Amniotic stem cell (primary cell): Measurements from ENCODE around the gene BCL7A.
"Not testable (repeated sequence)": the region's sequence is repeated elsewhere in the genome, so short reads cannot be mapped to it uniquely, and the experiment has no call there.

ENCODE experiments used
- DNase-seq: peaks from one replicate; lab custom pipeline; 2025; lab: John Stamatoyannopoulos, UW

Gene BCL7A

GRCh38 chr12:122021822-122022392 is at the start of gene BCL7A:
TSS of gene BCL7A (plus strand) at chr12:122021884. CDS start at chr12:122022092, 208 bp downstream.
- no peak for DNase-seq

DNA sequence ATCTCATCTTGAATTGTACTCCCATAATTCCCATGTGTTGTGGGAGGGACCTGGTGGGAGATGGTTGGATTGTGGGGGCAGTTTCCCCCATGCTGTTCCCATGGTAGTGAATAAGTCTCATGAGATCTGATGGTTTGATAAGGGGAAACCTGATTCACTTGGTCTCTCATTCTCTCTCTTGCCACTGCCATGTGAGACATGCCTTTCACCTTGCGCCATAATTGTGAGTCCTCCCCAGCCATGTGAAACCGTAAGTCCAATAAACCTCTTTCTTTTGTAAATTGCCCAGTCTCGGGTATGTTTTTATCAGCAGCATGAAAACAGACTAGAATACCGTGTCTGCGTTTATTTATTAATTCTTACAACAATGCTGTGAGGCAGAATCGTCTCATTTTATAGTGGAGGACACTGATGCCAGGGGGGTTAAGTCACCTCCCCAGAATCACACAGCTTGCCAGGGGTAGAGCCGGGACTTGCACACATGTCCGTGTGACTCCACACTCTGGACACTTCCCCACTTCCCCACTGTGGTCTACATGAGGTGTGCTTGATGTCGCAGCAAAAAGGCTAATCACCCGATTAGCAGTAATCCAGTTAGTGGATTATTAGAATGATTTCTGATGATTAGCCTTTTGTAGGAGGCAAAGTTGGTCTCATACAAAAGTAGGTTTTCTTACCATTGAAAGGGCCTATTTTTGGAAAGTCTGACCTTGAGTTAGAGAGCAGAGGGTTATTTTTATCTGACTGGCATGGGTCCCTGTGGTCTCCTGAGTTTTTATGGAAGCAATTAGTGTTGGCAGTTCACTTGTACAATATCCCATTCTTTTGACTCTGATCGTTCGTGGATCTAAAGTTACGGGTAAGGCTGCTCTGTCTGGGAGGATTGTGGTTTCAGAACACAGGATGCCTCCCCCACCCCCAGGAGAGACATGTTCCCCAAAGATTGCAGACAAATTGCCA is 47.4 kb upstream of the BCL7A start:
- no peak for DNase-seq

- no peak for DNase-seq
These were observed 46.7 kb upstream of the BCL7A start for GRCh38 chr12:121975021-121975420.

- no peak for DNase-seq
These were observed 44.7 kb upstream of the BCL7A start for GRCh38 chr12:121976950-121977349.

DNA sequence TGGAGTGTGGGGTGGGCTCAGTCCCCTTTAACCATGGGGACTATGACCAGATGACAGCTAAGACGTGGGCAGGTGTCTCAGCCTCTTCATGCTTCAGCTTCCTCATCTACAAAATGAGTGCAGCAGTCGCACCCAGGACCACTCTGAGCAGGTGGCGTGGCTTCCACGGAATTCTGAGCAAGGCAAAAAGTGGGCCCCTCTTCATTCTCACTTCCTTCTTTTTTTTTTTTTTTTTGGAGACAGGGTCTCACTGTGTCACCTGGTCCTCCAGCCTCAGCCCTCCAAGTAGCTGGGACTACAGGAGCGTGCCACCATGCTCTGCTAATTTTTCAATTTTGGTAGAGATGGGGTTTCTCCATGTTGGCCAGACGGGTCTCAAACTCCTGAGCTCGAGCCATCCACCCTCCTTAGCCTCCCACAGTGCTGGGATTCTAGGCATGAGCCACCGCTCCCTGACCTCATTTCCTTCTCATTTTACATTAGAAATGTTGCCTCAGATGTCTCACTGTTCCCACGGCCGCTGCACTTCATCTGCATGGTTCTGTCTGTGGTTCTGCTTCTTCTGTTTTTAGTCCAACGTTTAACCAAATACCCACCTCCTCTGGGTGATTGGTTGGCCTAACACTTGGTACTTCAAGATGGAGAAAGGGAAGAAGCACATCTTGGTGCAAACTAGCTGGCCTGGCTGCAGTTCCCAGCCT is 41.3 kb upstream of the BCL7A start:
- DNase-seq = no peak

GRCh38 chr12:121980892-121981272 is 40.8 kb upstream of the BCL7A start:
- DNase-seq = no peak

DNA sequence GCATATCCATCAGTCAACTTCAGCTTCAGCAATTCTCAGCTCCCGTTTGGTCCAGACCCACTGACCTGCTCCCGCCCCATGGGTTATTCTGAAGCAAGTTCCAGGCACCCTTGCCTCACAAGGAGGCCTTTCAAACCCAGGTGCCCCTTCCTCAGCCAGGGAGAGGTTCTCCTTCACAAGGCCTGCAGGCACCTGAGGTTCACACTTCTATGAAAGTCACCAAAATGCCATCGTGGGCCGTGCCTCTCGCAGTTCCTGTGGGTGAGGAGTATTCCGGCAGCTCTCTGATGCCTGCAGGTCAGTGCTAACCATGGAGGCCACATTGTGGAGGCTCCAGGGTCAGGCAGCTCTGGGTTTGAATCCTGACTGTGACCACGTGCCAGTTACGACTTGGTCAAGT is 40.2 kb upstream of the BCL7A start:
- no peak for DNase-seq

DNA sequence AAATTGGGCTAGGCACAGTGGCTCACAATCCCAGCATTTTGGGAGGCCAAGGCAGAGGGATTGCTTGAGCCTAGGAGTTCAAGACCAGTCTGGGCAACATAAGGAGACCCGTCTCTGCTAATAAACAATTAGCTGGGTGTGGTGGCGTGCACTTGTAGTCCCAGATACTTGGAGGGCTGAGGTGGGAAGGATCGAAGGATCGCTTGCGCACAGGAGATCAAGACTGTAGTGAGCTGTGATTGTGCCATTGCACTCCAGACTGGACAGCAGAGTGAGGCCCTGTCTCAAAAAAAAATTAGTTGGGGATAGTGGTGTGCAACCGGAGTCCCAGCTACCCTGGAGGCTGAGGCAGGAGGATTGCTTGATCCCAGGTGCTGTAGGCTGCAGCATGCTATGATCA is 38.7 kb upstream of the BCL7A start:
- no peak for DNase-seq

DNA sequence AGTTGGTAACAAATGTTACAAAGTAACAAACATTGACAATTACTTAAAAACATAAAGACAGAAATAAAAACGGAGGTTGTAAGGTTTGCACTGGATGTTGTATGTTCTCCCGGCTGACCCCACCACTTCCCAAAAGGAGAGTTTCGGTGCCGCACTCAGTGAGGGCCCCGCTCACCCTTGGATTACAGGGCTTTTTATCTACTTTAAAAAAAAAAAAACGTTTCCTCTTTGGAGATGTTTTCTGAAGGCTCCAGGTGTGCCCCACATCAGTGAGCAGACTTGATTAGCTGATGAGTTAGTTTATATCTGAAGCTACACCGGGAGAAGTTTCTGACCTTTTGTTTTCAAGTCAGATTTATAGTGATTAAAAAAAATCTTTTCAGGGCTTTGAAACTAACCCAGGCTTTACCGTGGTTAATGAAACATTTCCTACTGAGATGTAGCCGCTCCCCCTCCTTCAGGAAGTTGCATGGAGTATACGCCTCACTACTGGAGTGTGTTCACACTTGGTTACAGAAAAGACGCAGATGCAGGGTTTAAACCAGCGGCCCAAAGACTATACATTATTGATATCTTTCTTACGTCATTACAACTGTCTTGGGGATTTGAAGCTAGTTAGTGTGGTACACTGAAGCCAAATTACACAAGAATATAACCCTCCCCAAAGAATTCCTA is 38.0 kb upstream of the BCL7A start:
- DNase-seq = no peak

GRCh38 chr12:121986489-121987245 is 35.0 kb upstream of the BCL7A start:
- no peak for DNase-seq

DNA sequence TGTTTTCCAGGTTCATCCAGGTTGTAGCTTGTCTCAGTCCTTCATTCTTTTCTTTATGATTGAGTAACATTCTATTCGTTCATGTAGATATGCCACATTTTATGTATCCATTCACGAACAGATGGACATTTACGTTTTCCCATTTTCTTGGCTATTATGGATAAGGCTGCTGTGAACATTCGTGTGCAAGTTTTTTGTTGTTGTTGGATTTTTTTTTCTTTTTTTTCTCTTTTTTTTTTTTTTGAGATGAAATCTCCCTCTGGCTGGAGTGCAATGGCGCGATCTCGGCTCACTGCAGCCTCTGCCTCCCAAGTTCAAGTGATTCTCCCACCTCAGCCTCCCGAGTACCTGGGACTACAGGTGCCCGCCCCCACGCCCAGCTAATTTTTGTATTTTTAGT is 33.2 kb upstream of the BCL7A start:
- not testable (repeated sequence) for DNase-seq

DNA sequence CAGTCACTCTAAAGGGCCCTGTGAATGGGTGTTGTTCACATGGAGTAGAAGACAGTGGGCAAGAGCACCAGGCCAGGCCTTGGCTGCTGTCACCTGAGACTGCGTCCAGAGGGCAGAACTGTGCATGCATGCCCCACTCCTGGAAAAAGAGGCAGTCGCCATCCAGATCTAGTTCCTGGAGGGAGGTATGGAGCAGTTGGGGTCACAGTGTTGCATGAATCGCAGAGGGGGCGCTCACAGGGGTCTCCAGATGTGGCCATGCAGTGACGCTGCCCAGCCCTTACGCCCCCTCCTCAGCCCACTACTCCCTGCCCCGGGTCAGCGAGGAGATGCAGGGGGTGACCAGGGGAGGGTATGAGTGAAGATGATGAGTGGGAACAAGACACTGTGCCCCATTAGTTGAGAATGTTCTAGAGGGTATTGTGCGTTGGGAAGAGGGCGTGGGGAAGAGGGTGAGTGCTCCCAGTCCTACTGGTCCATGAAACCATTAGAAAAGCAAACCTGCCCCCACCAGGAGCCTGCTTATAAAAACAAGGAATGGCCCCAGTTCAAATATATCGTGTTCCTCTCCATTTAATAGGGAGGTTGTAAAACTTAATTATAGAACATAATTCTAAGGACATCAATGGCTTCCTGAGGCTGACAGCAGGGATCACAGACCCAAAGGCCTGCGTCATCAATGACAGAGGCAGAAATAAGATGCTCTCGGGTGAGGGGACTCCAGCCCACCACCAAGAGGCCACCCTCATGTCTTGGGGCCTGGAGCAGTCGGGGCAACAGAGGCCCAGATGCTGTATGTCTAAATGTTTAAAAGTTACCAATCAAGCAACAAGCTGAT is 32.2 kb upstream of the BCL7A start:
- DNase-seq = no peak

DNA sequence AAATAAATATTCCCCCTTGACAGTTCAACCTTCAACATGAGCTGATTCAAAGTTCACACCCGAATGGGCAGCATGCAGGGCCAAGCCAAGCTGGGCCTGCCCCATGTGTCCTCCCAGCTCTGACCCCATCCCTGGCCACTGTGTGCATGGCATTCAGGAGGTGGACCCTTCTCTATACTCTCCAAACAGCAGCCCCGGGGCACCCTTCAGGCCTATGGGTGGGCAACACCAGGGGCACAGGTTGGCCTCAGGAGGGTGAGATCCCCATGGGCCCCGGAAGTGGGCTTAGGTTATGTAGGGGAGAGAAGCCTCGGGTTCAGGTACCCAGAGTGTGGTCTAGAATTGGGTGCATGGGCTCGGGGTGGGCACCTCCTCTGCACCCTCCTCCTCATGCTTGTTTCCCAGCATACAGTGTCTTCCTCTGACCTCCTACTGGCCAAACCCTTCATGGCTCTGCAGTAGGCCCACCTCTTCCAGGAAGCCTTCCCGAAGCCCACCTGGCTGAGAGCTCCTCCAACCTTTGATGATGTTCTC is 31.5 kb upstream of the BCL7A start:
- no peak for DNase-seq

- no peak for DNase-seq
These were observed 30.7 kb upstream of the BCL7A start for GRCh38 chr12:121990692-121991603.

GRCh38 chr12:121992059-121992879 is 29.4 kb upstream of the BCL7A start:
- peak; percentile 91 for DNase-seq

GRCh38 chr12:121996050-121996944 is 25.4 kb upstream of the BCL7A start:
- DNase-seq = no peak

- no peak for DNase-seq
These were observed 24.6 kb upstream of the BCL7A start for GRCh38 chr12:121996945-121997612.
